ENCODE results near the gene GFM2. TPM values are rescaled to one million over a fixed set of nuclear protein-coding genes. Genes with fewer than 3 reads are reported as not detected.
"Not testable (repeated sequence)": the region's sequence is repeated elsewhere in the genome, so short reads cannot be mapped to it uniquely, and the experiment has no call there.

Gene GFM2
- polyA plus RNA-seq, 1 donor from 2014 or later = 95.3 TPM

- Histone ChIP-seq H3K27me3 (ENCODE audit: insufficient read depth, low read depth, low read length) (no peaks in the 10 kb centered on the region), H3K4me3 (ENCODE audit: low read length) (no peak overlapping the region), H3K4me2 (ENCODE audit: low read length) (no peak overlapping the region), H3K9me3 (ENCODE audit: low read length) (no peaks in the 10 kb centered on the region), H3K9ac (ENCODE audit: low read length) (no peak overlapping the region), H3K9me2 (ENCODE audit: insufficient read depth, low read length) (no peaks in the 10 kb centered on the region), H3F3A (ENCODE audit: insufficient read depth, low read length, poor library complexity, severe bottlenecking) (no peaks in the 10 kb centered on the region), H2AFZ (ENCODE audit: low read depth, low read length) (no peak overlapping the region), H3K79me2 (replicated peaks; ENCODE audit: insufficient read depth, low read length) (peaks cover 32% of the 10 kb centered on the region), H3K27ac (ENCODE audit: low read length) (no peak overlapping the region), H3K36me3 (ENCODE audit: insufficient read depth, low read length) (peaks cover under 1% of the 10 kb centered on the region), H4K20me1 (ENCODE audit: insufficient read depth) (no peaks in the 10 kb centered on the region)
- no peak for TF ChIP-seq EZH2 (IDR thresholded peaks at IDR 0.05; ENCODE audit: borderline replicate concordance, insufficient read depth, low read length, poor library complexity, severe bottlenecking)
- no peak for TF ChIP-seq TAF1 (IDR thresholded peaks at IDR 0.05; ENCODE audit: low read depth)
- no peak for TF ChIP-seq SMC3 (conservative IDR thresholded peaks at IDR 0.05; ENCODE audit: poor library complexity)
Observed at GRCh38 chr5:74761241-74761640, 5.7 kb downstream of the GFM2 start.

DNA sequence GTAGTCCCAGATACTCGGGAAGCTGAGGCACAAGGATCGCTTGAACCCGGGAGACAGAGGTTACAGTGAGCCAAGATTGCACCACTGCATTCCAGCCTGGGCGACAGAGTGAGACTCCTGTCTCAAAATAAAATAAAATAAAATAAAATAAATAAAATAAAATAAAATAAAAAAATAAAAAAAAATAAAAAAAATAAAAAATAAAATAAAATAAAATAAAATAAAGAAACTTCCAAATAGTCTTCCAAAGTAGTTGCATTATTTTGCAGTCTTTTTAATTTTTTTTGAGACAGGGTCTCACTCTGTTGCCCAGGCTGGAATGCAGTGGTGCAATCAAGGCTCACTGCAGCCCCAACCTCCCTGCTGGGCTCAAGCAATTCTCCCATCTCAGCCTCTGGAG lies 18.2 kb downstream of the GFM2 start:
- not testable (repeated sequence) for H3K27me3 ChIP-seq (ENCODE audit: insufficient read depth, low read depth, low read length); H3K79me2 ChIP-seq (replicated peaks; ENCODE audit: insufficient read depth, low read length); H3K36me3 ChIP-seq (ENCODE audit: insufficient read depth, low read length); H2AFZ ChIP-seq (ENCODE audit: low read depth, low read length); H3K4me3 ChIP-seq (ENCODE audit: low read length); H3F3A ChIP-seq (ENCODE audit: insufficient read depth, low read length, poor library complexity, severe bottlenecking); H3K9ac ChIP-seq (ENCODE audit: low read length); H3K9me3 ChIP-seq (ENCODE audit: low read length); H3K4me2 ChIP-seq (ENCODE audit: low read length); H3K9me2 ChIP-seq (ENCODE audit: insufficient read depth, low read length); H3K27ac ChIP-seq (ENCODE audit: low read length); H4K20me1 ChIP-seq (ENCODE audit: insufficient read depth)

- no peaks in the 10 kb centered on the region for H3K9me2 ChIP-seq (ENCODE audit: insufficient read depth, low read length)
- peaks cover 19% of the 10 kb centered on the region for H3K36me3 ChIP-seq (ENCODE audit: insufficient read depth, low read length)
- H3K4me2 ChIP-seq (ENCODE audit: low read length) = no peak overlapping the region
- no peak overlapping the region for H3K4me3 ChIP-seq (ENCODE audit: low read length)
- H3F3A ChIP-seq (ENCODE audit: insufficient read depth, low read length, poor library complexity, severe bottlenecking) = no peaks in the 10 kb centered on the region
- H2AFZ ChIP-seq (ENCODE audit: low read depth, low read length) = no peak overlapping the region
- TF ChIP-seq EZH2 (IDR thresholded peaks at IDR 0.05; ENCODE audit: borderline replicate concordance, insufficient read depth, low read length, poor library complexity, severe bottlenecking) (no peak), TAF1 (IDR thresholded peaks at IDR 0.05; ENCODE audit: low read depth) (no peak), POLR2AphosphoS5 (IDR thresholded peaks at IDR 0.05) (no peak)
- H3K9ac ChIP-seq (ENCODE audit: low read length) = no peak overlapping the region
- H3K79me2 ChIP-seq (replicated peaks; ENCODE audit: insufficient read depth, low read length) = no peaks in the 10 kb centered on the region
- H3K27ac ChIP-seq (ENCODE audit: low read length) = no peak overlapping the region
- H3K27me3 ChIP-seq (ENCODE audit: insufficient read depth, low read depth, low read length) = no peaks in the 10 kb centered on the region
- no peaks in the 10 kb centered on the region for H4K20me1 ChIP-seq (ENCODE audit: insufficient read depth)
- no peaks in the 10 kb centered on the region for H3K9me3 ChIP-seq (ENCODE audit: low read length)
Observed at GRCh38 chr5:74738406-74738805, 28.5 kb downstream of the GFM2 start.

DNA sequence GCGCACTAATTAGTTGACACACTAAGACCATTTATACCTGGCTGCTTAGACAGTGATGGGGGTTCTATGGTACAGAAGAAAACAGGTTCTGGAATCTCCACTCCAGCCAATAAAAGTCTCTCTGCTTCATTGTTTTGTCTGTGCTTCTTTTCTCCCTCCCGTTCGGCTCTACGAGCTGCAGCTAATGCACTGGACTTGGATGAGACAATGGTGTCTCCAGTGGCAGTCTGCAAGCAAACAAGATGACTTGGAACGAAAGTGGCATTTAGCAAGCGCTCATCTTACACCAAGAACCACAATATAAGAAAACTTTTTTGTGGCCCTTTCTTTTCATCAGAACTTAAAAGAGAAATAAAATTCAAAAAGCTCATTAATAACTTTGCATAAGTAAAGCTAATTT lies 30.2 kb downstream of the GFM2 start:
- Histone ChIP-seq H2AFZ (ENCODE audit: low read depth, low read length) (no peak overlapping the region), H3K4me2 (ENCODE audit: low read length) (no peak overlapping the region), H3K4me3 (ENCODE audit: low read length) (no peak overlapping the region), H3K27ac (ENCODE audit: low read length) (no peak overlapping the region), H3K79me2 (replicated peaks; ENCODE audit: insufficient read depth, low read length) (no peaks in the 10 kb centered on the region), H4K20me1 (ENCODE audit: insufficient read depth) (no peaks in the 10 kb centered on the region), H3K36me3 (ENCODE audit: insufficient read depth, low read length) (peaks cover 22% of the 10 kb centered on the region), H3K9me2 (ENCODE audit: insufficient read depth, low read length) (no peaks in the 10 kb centered on the region), H3K9ac (ENCODE audit: low read length) (no peak overlapping the region), H3K9me3 (ENCODE audit: low read length) (no peaks in the 10 kb centered on the region), H3F3A (ENCODE audit: insufficient read depth, low read length, poor library complexity, severe bottlenecking) (no peaks in the 10 kb centered on the region), H3K27me3 (ENCODE audit: insufficient read depth, low read depth, low read length) (no peaks in the 10 kb centered on the region)
- TF ChIP-seq, protein P1, sequence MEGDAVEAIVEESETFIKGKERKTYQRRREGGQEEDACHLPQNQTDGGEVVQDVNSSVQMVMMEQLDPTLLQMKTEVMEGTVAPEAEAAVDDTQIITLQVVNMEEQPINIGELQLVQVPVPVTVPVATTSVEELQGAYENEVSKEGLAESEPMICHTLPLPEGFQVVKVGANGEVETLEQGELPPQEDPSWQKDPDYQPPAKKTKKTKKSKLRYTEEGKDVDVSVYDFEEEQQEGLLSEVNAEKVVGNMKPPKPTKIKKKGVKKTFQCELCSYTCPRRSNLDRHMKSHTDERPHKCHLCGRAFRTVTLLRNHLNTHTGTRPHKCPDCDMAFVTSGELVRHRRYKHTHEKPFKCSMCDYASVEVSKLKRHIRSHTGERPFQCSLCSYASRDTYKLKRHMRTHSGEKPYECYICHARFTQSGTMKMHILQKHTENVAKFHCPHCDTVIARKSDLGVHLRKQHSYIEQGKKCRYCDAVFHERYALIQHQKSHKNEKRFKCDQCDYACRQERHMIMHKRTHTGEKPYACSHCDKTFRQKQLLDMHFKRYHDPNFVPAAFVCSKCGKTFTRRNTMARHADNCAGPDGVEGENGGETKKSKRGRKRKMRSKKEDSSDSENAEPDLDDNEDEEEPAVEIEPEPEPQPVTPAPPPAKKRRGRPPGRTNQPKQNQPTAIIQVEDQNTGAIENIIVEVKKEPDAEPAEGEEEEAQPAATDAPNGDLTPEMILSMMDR (IDR thresholded peaks at IDR 0.05; ENCODE audit: poor library complexity, severe bottlenecking) = no peak
- no peak for TF ChIP-seq REST (IDR thresholded peaks at IDR 0.05; ENCODE audit: borderline replicate concordance)
- no peak for TF ChIP-seq TAF1 (IDR thresholded peaks at IDR 0.05; ENCODE audit: low read depth)
- no peak for TF ChIP-seq MXI1 (conservative IDR thresholded peaks at IDR 0.05; ENCODE audit: poor library complexity, severe bottlenecking)
- no peak for TF ChIP-seq EZH2 (IDR thresholded peaks at IDR 0.05; ENCODE audit: borderline replicate concordance, insufficient read depth, low read length, poor library complexity, severe bottlenecking)
- TF ChIP-seq SMC3 (conservative IDR thresholded peaks at IDR 0.05; ENCODE audit: poor library complexity) = no peak
- no peak for TF ChIP-seq EP300 (conservative IDR thresholded peaks at IDR 0.05; ENCODE audit: poor library complexity, severe bottlenecking)
- TF ChIP-seq RAD21 (conservative IDR thresholded peaks at IDR 0.05) = no peak
- no peak for TF ChIP-seq POLR2AphosphoS5 (IDR thresholded peaks at IDR 0.05)
